A549 (cell line): ENCODE data around the gene SNORC. TPM values are rescaled to one million over a fixed set of nuclear protein-coding genes. Genes with fewer than 3 reads are reported as not detected.

Source experiments
- ATAC-seq, 2 experiments: fragments of 200-7000 bp in 1 of 2; fragments of >200 bp in 1 of 2; cut with Nextera tagmentation in 1 of 2; cut with Tn5 transposase in 1 of 2; 3 replicates each; pipeline versions ENCODE4 v1.8.0 to v1.9.1; 2018 to 2020; ENCODE audit warnings: mild to moderate bottlenecking in 1 of 2, moderate library complexity in 1 of 2
- CTCF ChIA-PET: fragments of 300-600 bp; sonication (Branson Sonifier 250); formaldehyde crosslinking; extraction: SDS; loops from one replicate; lab custom pipeline; 2021; ENCODE audit warnings: antibody characterized with exemption, inconsistent platforms; lab: Yijun Ruan, JAX
- POLR2A ChIA-PET: fragments of 350-600 bp; formaldehyde crosslinking; extraction: SDS; loops from one replicate; lab custom pipeline; 2021; ENCODE audit warnings: antibody characterized with exemption, inconsistent platforms; lab: Yijun Ruan, JAX
- DNase-seq, 2 experiments: peaks; one replicate each; pipeline versions ENCODE4 v3.0.0 to v3.0.0-alpha.2; 2011 to 2016; ENCODE audit warnings: low read depth in 1 of 2, low spot score in 1 of 2
- FAIRE-seq: peaks from 2 replicates; lab custom pipeline; 2011; peaks lifted over from hg19 to GRCh38; lab: Jason Lieb, UNC
- H3K27ac ChIP-seq, 2 experiments: fragments of >200 bp; sonication (Bioruptor Twin); formaldehyde crosslinking; 3 replicates each; pipeline ENCODE4 v1.5.1; 2016 to 2017
- H3K4me1 ChIP-seq: fragments of >200 bp; sonication (Bioruptor Twin); formaldehyde crosslinking; 3 replicates; pipeline ENCODE4 v1.6.1; 2016
- H3K4me2 ChIP-seq: fragments of >200 bp; sonication (Bioruptor Twin); formaldehyde crosslinking; 3 replicates; pipeline ENCODE4 v1.6.1; 2016
- H3K4me3 ChIP-seq: fragments of >200 bp; sonication (Bioruptor Twin); formaldehyde crosslinking; 3 replicates; pipeline ENCODE4 v1.5.1; 2016
- H3K9me3 ChIP-seq: fragments of >200 bp; sonication (Bioruptor Twin); formaldehyde crosslinking; 3 replicates; pipeline ENCODE4 v1.6.1; 2016
- CBX8 ChIP-seq: fragments of 200-600 bp; sonication (generic); IDR thresholded peaks from 2 replicates; pipeline ENCODE4 v1.6.1; 2016
- CEBPB ChIP-seq, 2 experiments: fragments of >200 bp in 1 of 2; sonication (Bioruptor Twin) in 1 of 2; formaldehyde crosslinking in 1 of 2; IDR thresholded peaks; 2 replicates each; pipeline ENCODE4 v1.6.1; 2012 to 2016
- CHD4 ChIP-seq: fragments of 200-600 bp; sonication (generic); IDR thresholded peaks from 2 replicates; pipeline ENCODE4 v1.6.1; 2016; ENCODE audit warnings: antibody characterized with exemption, mild to moderate bottlenecking, borderline replicate concordance
- EHMT2 ChIP-seq: fragments of 200-600 bp; sonication (generic); IDR thresholded peaks from 2 replicates; pipeline ENCODE4 v1.6.1; 2016; ENCODE audit warnings: antibody characterized with exemption, low read depth, mild to moderate bottlenecking, moderate library complexity
- EP300 ChIP-seq, 2 experiments: fragments of >200 bp; sonication (Bioruptor Twin); formaldehyde crosslinking; IDR thresholded peaks; 2 replicates in 1 of 2; 3 replicates in 1 of 2; pipeline ENCODE4 v1.6.1; 2016 to 2017
- ESRRA ChIP-seq: fragments of 150-350 bp; IDR thresholded peaks from 2 replicates; pipeline ENCODE4 v1.6.1; 2014; ENCODE audit warnings: mild to moderate bottlenecking, low read length, borderline replicate concordance
- FOSL2 ChIP-seq, 2 experiments: fragments of 450-650 bp in 1 of 2; fragments of >200 bp in 1 of 2; sonication (Bioruptor Twin) in 1 of 2; formaldehyde crosslinking; IDR thresholded peaks; 2 replicates each; pipeline versions ENCODE4 v1.5.0 to v1.6.1; 2016 to 2020; ENCODE audit warnings: mild to moderate bottlenecking in 1 of 2, moderate library complexity in 1 of 2
- GATA3 ChIP-seq: IDR thresholded peaks from 2 replicates; pipeline ENCODE4 v1.6.1; 2012; ENCODE audit warnings: borderline replicate concordance
- HDAC2 ChIP-seq: fragments of 200-600 bp; sonication (generic); IDR thresholded peaks from 2 replicates; pipeline ENCODE4 v1.6.1; 2016
- HOXA7 ChIP-seq: fragments of 250-450 bp; sonication (Bioruptor Pico); IDR thresholded peaks from 2 replicates; pipeline ENCODE4 v1.5.0; 2020; ENCODE audit warnings: mild to moderate bottlenecking, moderate library complexity
- KDM1A ChIP-seq: fragments of 200-600 bp; sonication (generic); IDR thresholded peaks from 2 replicates; pipeline ENCODE4 v1.6.1; 2016; ENCODE audit warnings: low read depth, mild to moderate bottlenecking
- MAZ ChIP-seq: fragments of 150-350 bp; IDR thresholded peaks from 2 replicates; pipeline ENCODE4 v1.6.1; 2014; ENCODE audit warnings: antibody characterized with exemption, low read depth, low read length, borderline replicate concordance
- POLR2A ChIP-seq: IDR thresholded peaks from 2 replicates; pipeline ENCODE4 v1.6.1; 2012; ENCODE audit warnings: mild to moderate bottlenecking, low read length
- POLR2AphosphoS2 ChIP-seq: conservative IDR thresholded peaks from 2 replicates; pipeline ENCODE4 v1.6.1; 2012; ENCODE audit warnings: low read length, improper control_type of control experiment, inconsistent platforms
- RAD21 ChIP-seq, 2 experiments: fragments of >200 bp in 1 of 2; sonication (Bioruptor Twin) in 1 of 2; formaldehyde crosslinking in 1 of 2; IDR thresholded peaks in 1 of 2; conservative IDR thresholded peaks in 1 of 2; 2 replicates in 1 of 2; 3 replicates in 1 of 2; pipeline ENCODE4 v1.6.1; 2012 to 2018; ENCODE audit warnings: inconsistent platforms in 1 of 2
- RFX5 ChIP-seq: fragments of 450-650 bp; IDR thresholded peaks from 2 replicates; pipeline ENCODE4 v1.7.1; 2014; ENCODE audit warnings: antibody characterized with exemption, mild to moderate bottlenecking, moderate library complexity
- TP53 ChIP-seq: fragments of 250-450 bp; sonication (Bioruptor Pico); IDR thresholded peaks from 2 replicates; pipeline ENCODE4 v1.5.0; 2021; ENCODE audit warnings: mild to moderate bottlenecking, moderate library complexity
- ZC3H11A ChIP-seq: fragments of 450-650 bp; IDR thresholded peaks from 2 replicates; pipeline ENCODE4 v1.6.1; 2014; ENCODE audit warnings: antibody characterized with exemption, mild to moderate bottlenecking
- WGBS: methylation state at CpG from one replicate; pipeline ENCODE4 v1.1.6; 2017; ENCODE audit errors: missing lambda C conversion rate; 5-methylcytosine and 5-hydroxymethylcytosine counted together
- polyA plus RNA-seq, 4 experiments: library from polyadenylated mRNA; depleted of rRNA in 3 of 4; stranded (reverse); fragments of >200 nt; fragmentation: RNase III in 1 of 4; extraction: RNeasy Plus Mini Kit Qiagen cat#74134 plus additional on column Dnase treatment in 1 of 4; gene quantifications; 2 replicates in 3 of 4; 3 replicates in 1 of 4; pipeline ENCODE4 v1.2.3, GENCODE V29; 2011 to 2017
- TF ChIP-seq, protein P1 (sequence below): fragments of 200-600 bp; sonication (generic); IDR thresholded peaks from 2 replicates; pipeline ENCODE4 v1.6.1; 2016; ENCODE audit warnings: antibody characterized with exemption, mild to moderate bottlenecking, moderate library complexity
- TF ChIP-seq, protein P2 (sequence below): fragments of 250-450 bp; sonication (Bioruptor Pico); IDR thresholded peaks from 2 replicates; pipeline ENCODE4 v1.5.0; 2021; ENCODE audit warnings: mild to moderate bottlenecking, moderate library complexity, borderline replicate concordance
- TF ChIP-seq, protein P3 (sequence below): fragments of >200 bp; sonication (Bioruptor Twin); formaldehyde crosslinking; IDR thresholded peaks from 2 replicates; pipeline ENCODE4 v1.6.1; 2016

Gene SNORC
- polyA plus RNA-seq, 2 of the 4 experiments (the other 2 are of a cell fraction): 8.4 to 9.1 TPM

GRCh38 chr2:232894746-232895145 is 24.7 kb downstream of the SNORC start (continued):
- TF ChIP-seq, protein P1, sequence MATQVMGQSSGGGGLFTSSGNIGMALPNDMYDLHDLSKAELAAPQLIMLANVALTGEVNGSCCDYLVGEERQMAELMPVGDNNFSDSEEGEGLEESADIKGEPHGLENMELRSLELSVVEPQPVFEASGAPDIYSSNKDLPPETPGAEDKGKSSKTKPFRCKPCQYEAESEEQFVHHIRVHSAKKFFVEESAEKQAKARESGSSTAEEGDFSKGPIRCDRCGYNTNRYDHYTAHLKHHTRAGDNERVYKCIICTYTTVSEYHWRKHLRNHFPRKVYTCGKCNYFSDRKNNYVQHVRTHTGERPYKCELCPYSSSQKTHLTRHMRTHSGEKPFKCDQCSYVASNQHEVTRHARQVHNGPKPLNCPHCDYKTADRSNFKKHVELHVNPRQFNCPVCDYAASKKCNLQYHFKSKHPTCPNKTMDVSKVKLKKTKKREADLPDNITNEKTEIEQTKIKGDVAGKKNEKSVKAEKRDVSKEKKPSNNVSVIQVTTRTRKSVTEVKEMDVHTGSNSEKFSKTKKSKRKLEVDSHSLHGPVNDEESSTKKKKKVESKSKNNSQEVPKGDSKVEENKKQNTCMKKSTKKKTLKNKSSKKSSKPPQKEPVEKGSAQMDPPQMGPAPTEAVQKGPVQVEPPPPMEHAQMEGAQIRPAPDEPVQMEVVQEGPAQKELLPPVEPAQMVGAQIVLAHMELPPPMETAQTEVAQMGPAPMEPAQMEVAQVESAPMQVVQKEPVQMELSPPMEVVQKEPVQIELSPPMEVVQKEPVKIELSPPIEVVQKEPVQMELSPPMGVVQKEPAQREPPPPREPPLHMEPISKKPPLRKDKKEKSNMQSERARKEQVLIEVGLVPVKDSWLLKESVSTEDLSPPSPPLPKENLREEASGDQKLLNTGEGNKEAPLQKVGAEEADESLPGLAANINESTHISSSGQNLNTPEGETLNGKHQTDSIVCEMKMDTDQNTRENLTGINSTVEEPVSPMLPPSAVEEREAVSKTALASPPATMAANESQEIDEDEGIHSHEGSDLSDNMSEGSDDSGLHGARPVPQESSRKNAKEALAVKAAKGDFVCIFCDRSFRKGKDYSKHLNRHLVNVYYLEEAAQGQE: no peak

DNA sequence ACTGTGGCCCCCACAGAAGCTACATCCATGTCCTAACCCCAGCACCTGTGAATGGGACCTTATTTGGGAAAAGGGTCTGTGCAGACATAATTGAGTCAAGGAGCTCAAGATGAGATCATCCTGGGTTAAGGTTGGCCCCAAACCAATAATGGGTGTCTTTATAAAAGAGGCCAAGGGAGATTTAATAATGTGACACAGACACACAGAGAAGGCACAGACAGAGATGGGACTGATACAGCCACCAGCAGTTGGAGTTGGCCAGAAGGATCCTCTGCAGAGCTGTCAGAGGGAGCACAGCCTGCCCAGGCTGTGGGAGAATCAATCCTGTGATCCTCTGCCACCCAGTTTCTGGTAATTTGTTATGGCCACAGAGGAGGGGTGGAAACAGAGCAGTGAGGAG is 26.0 kb downstream of the SNORC start:
- ATAC-seq (no peak), DNase-seq (no peak), FAIRE-seq (no peak)
- Histone ChIP-seq H3K9me3 (no peaks in the 10 kb centered on the region), H3K4me2 (no peak overlapping the region), H3K4me3 (no peak overlapping the region), H3K4me1 (peaks cover 2% of the 10 kb centered on the region), H3K27ac (0 out of 6 replicates have a peak overlapping the region, but pooled peaks of 1 of the 2 experiments have one; percentile 6)
- ChIA-PET CTCF (interaction anchor here (0.7 kb wide), 1 partner anchor 9 kb away, joined by 3 read pairs; no protein-coding TSS in a partner anchor), POLR2A (no interaction called here)
- TF ChIP-seq RAD21 (conservative IDR thresholded peaks at IDR 0.05 in 1 of 2, IDR thresholded peaks at IDR 0.05 in 1 of 2) (no peak), POLR2A (no peak)

GRCh38 chr2:232896720-232897597 is 26.9 kb downstream of the SNORC start:
- POLR2A ChIA-PET: no interaction called here
- 78% methylated on average over 6 of the region's 9 CpGs for WGBS
- no peak overlapping the region for H3K4me2 ChIP-seq
- peaks cover 10% of the 10 kb centered on the region for H3K4me1 ChIP-seq
- CTCF ChIA-PET: interaction anchor here (0.9 to 2.4 kb wide), 4 partner anchors 82 to 355 kb away, joined by 3 to 10 read pairs (median 4); partner anchors contain the start of gene ATG16L1
- FAIRE-seq: no peak
- no peak overlapping the region for H3K4me3 ChIP-seq
- peak overlapping the region in 1 of 2 experiments; percentile 38; a peak in 2 of 6 replicates for H3K27ac ChIP-seq
- ATAC-seq: no peak
- no peak for DNase-seq
- TF ChIP-seq, protein P2, sequence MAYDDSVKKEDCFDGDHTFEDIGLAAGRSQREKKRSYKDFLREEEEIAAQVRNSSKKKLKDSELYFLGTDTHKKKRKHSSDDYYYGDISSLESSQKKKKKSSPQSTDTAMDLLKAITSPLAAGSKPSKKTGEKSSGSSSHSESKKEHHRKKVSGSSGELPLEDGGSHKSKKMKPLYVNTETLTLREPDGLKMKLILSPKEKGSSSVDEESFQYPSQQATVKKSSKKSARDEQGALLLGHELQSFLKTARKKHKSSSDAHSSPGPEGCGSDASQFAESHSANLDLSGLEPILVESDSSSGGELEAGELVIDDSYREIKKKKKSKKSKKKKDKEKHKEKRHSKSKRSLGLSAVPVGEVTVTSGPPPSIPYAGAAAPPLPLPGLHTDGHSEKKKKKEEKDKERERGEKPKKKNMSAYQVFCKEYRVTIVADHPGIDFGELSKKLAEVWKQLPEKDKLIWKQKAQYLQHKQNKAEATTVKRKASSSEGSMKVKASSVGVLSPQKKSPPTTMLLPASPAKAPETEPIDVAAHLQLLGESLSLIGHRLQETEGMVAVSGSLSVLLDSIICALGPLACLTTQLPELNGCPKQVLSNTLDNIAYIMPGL: no peak
- TF ChIP-seq, protein P3, sequence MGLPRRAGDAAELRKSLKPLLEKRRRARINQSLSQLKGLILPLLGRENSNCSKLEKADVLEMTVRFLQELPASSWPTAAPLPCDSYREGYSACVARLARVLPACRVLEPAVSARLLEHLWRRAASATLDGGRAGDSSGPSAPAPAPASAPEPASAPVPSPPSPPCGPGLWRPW: no peak
- TF ChIP-seq RAD21 (conservative IDR thresholded peaks at IDR 0.05 in 1 of 2, IDR thresholded peaks at IDR 0.05 in 1 of 2) (no peak), CBX8 (no peak), ESRRA (no peak), POLR2AphosphoS2 (no peak), CHD4 (no peak), EP300 (IDR thresholded peaks at IDR 0.05) (no peak), GATA3 (no peak), KDM1A (no peak), MAZ (no peak), FOSL2 (IDR thresholded peaks at IDR 0.05) (no peak), FOSL2 (CRISPR knock-in tag; IDR thresholded peaks at IDR 0.05) (no peak), TP53 (CRISPR knock-in tag) (no peak), HDAC2 (no peak), CEBPB (IDR thresholded peaks at IDR 0.05) (no peak), RFX5 (no peak), HOXA7 (CRISPR knock-in tag) (no peak), EHMT2 (no peak), ZC3H11A (no peak)
- H3K9me3 ChIP-seq: no peaks in the 10 kb centered on the region
